Urothelium cell line (cell line): Measurements from ENCODE around the gene CEP128.

Experiments used
- DNase-seq: peaks from one replicate; pipeline ENCODE4 v3.0.0; 2011; ENCODE audit warnings: low spot score, mixed read lengths
- FAIRE-seq: peaks from 2 replicates; lab custom pipeline; 2011; peaks lifted over from hg19 to GRCh38; lab: Jason Lieb, UNC

Gene CEP128

DNA sequence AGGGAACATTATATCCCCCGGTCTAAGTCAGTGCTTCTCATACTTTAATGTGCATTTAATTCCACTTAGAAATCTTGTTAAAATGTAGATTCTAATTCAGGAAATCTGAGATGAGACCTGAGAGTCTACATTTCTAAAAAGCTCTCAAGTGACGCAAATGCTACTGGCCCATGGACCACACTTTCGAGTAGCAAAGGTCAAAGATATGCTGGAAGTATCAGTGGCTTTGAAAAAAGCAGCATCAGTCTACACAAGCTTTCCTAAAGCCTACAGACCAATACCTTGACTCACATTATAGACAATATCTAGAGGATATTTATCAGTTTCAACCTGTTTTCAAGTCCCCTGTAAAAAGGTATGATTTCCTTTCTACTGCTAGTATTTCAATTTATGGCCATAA, 248.6 kb downstream of the CEP128 start:
- DNase-seq (no peak), FAIRE-seq (no peak)

DNA sequence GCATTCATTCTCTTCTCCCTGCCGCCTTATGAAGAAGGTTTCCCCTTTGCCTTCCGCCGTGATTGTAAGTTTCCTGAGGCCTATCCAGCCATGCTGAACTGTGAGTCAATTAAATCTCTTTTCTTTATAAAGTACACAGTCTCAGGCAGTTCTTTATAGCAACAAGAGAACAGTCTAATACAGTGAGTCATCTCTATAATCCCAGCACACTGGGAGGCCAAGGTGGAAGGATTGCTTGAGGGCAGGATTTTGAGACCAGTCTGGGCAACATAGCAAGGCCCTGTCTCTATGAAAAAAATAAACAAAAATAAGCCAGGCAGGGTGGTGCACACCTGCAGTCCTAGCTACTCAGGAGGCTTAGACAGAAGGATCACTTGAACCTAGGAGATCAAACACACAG, 259.9 kb downstream of the CEP128 start:
- no peak for DNase-seq
- no peak for FAIRE-seq

DNA sequence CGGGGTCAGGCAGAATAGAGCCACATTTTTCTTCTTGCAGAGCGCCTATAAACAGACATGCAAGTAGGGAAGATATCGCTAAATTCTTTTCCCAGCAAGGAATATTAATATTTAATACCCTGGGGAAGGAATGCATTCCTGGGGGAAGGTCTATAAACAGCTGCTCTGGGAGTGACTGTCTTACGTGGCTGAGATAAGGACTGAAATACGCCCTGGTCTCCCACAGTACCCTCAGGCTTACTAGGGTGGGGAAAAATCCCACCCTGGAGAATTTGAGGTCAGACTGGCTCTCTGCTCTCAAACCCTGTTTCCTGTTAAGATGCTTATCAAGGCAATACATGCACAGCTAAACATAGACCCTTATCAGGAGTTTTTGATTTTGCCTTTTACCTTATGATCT, 262.3 kb downstream of the CEP128 start:
- FAIRE-seq, result no peak
- no peak for DNase-seq

DNA sequence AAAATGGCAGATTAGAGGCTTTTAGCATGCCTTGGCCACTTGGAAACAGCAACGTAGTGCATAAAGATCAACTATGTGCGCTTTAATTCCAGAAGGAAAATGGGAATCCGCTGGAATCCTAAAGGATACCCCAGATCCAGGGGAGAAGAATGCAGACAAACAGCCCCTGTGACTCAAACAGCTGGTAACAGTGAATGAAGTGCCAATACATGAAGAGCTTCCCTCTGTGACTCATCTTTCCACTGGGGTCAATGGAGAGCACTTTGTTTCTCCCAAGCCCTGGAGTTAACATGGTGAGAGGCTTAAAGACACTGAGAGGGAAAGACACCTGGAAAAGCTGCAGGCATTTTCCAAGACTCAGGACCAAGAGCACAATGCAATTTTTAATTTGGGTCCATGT, 263.1 kb downstream of the CEP128 start:
- FAIRE-seq (no peak), DNase-seq (no peak)

DNA sequence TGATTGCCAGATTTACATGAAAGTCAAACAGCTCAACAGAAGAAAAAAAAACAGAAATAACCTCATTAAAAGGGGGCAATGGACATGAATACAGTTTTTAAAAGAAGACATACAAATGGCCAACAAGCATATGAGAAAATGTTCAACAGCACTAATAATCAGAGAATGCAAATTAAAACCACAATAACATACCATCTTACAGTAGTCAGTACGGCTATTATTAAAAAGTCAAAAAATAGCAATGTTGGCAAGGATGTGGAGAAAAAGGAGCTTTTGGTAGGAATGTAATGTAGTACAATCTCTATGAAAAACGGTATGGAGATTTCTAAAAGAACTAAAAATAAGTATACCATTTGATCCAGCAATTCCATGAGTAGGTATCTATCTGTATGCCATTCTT, 272.1 kb downstream of the CEP128 start:
- FAIRE-seq (no peak), DNase-seq (no peak)

DNA sequence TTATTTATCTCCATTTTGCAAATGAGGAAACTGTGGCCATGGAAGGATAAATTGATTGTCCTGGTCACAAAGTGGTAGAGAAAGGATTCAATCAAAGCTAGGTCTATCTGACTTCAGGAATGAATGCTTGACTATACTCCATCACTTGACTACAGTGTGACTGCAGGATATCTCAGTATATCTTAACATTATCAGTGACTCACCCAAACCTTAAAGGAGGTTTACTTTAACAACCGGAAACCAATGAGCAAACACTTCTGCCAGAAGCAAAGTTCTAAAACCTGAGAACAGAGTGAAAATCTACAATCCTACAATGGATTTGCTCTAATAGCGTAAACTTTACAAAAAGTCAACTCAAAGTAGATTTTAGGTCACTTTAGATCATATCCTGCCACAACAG, 277.0 kb downstream of the CEP128 start:
- no peak for DNase-seq
- FAIRE-seq, result no peak

DNA sequence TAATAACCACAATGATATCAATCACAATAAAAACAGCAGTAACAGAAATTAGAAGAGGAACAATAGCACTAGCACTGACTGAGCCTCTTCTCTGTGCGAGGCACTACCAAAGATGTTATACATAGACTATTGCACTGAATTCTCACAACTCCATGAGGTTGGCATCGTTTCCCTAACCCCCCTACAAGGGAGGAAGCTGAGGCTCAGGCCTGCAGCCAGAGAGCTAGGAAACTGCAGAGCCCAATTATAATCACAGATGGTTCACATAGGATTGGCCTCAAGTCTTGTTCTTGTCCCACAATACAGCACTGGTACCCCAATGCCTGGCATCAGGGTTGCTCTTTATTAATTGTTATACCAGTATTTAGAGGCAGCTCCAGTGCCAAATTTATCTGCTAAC, 278.0 kb downstream of the CEP128 start:
- DNase-seq (no peak), FAIRE-seq (no peak)

DNA sequence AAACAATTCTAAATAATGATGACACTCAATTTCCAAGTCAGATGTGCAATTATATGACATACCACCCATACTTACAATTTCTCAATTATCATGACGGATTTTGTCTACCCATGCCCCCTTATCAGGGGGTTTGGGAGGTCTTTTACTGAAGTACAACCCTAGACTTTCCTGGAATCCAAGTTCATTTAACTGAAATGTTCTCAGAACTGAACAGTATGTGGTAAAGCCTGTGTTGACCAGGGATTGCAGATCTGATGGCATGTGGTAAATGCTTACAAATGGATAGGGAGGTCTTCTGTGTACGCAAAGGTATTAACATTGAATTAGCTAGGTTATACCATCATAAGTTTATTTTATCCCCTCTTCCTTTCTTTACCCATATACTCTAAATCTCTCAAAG, 281.8 kb downstream of the CEP128 start:
- DNase-seq (no peak), FAIRE-seq (no peak)

DNA sequence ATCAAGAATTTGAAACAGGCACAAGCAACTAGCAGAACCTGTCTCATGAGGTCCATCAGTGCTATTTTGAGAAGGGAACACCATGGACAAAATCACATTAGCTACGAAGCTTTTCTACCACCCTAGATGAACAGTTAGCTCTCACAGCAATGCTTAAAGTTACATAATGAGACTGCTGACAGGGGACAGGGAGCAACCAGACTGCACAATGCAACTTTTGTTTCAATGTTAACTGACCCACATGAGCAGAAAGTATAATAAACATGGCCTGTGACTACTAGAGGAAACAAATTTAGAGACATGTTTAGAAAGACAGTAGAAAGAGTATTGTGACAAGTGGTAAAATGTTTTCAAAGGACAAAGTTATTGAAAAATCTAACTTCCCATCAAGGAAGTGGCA, 282.8 kb downstream of the CEP128 start:
- no peak for FAIRE-seq
- DNase-seq, result no peak

DNA sequence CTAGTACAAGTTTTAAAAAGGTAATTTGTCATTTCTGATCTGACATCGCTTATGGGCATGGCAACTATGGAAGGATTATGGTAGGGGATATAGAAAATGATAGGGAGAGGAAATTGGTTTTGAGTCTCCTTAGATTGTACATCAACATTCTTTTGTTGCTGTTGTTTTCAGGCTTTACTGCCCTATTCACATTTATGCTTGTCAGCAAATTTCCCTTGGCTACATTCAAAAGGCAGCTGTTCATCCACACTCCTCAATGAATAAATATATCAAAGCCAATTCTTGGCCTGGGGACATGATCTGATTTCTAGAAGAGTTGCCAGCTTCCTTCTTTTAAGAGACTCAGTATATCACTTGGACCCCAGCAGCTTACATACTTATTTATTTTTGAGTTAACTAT, 283.4 kb downstream of the CEP128 start:
- DNase-seq (no peak), FAIRE-seq (no peak)

DNA sequence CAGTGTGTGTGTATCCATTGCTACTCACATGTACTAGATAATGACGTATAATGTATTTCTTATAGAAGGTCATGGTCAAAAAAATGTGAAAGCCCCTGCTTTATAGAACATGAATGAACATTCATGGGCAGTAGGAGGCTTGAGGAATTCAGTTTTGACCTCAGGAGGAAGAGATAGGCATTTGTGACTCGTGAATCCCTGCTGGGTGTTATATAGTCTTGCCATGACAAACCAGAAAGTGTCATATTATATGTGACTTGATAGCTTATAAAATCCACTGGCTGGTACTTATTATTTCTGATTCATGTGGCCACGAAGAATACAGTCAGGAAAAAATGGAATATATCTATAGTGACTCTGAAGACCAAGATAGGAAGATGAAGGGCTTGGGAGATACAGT, 287.6 kb downstream of the CEP128 start:
- no peak for FAIRE-seq
- DNase-seq, result no peak

DNA sequence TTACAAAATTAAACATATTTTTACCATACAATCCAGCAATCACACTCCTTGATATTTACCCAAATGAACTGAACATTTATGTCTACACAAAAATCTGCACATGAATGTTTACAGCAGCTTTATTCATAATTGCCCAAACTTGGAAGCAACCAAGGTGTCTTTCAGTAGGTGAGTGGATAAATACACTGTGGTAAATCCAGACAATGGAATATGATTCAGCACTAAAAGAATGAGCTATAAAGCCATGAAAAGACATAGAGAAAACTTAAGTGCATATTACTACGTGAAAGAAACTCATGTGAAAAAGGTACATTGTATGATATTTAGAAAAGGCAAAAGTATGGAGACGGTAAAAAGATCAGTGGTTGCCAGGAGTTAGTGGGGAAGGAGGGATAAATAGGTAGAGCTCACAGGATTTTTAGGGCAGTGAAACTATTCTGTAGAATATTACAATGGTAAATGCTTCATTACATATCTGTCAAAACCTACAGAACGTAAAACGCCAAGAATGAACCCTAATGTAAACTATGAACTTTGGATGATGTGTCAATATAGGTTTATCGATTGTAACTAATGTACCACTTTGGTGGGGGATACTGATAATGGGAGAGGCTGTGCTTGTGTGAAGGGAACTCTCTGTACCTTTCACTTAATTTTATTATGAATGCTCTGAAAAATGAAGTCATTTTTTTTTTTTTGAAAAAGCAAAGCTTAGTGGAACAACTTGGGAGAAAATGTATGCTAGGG, 295.7 kb downstream of the CEP128 start:
- FAIRE-seq, result no peak
- DNase-seq, result no peak

DNA sequence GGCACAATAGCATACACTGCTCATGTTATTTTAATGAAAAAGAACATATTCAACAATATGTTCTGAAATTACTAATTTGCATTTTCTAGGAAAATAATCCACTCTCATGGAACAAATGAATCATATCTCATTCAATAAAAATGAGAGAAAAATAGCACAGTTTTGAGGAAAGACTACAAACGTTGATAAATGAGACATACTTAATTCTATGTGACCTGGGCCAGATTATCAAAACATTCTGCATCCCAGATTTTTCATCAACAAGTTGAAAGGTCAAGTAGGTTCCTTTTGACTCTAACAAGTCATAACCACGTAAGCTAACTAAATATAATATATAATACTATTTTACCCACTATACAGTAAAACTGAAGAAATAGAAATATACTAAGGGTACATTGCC, 296.7 kb downstream of the CEP128 start:
- FAIRE-seq (no peak), DNase-seq (no peak)

DNA sequence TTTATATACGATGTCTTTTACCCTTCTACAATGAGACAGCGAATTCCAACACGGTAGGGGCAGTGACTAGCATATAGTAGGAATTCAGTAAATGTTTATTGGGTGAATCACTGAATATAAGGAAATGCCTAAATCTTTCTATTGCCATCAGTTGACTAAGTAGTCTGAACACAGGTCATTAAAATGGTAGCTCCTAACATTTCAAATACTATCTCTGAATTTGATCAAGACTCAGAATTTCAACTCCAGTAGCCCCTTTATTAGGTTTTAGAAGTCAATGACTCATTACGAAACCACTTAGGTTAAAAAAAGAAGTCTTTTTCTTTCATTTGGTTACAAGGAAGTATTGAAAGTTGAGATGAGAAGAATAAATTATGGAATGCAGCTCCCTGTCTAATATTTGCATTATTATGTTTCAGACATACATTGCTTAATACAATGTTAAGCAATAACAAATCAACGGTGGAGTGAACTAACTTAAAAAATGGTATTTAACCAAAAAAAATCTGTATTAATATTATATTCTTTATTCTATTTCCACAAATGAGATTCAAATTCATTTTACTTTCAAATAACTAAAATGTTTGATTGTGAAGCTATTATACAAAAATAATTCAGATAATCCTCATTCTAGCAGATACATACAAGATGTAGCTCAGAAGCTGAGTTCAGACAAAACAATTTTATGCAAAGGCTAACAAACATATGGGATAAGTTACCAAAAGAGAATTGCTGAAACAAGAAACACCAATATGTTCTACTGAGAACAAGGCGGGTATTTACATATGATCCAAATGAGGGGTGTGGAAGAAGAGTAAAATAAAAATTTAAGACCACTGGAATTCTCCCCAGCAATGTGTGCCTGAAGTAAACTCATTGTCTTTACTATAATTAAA, 302.7 kb downstream of the CEP128 start:
- FAIRE-seq (no peak), DNase-seq (peak; percentile 23)

DNA sequence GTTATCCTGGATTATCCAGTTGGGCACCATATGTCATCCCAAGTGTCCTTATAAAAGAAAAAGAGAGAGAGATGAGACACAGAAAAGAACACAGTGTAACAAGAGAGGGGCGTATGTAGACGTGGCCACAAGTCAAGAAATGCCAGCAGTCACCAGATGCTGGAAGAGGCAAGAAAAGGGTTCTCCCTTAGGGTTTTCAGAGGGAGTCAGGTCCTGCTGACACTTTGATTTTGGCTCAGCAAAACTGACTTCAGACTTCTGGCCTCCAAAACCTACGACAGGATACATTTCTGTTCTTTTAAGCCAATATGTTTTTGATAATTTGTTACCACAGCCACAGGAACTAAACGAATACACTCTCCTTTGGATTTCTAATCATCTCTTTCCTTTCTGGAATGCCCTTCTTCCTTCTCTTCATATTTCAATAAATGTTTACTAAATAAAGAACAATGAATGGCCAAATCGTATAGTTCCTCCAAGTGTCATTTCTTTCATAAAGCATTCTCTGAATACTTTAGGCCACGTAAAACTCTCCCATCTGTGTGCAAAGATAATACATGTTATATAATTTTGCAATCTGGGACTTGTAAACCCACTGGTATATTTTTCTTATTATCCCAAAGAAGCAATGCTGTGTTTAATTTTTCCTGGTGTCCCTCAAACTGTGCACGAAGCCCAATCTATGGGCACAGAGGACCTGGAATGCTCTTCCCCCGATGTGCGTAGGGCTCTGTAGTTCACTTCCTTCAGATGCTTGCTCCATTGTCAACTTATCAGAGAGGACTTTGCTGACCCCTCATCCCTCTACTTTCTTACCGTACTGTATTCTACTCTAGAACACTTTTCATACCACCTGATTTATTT, 303.6 kb downstream of the CEP128 start:
- no peak for FAIRE-seq
- peak; percentile 6 for DNase-seq

DNA sequence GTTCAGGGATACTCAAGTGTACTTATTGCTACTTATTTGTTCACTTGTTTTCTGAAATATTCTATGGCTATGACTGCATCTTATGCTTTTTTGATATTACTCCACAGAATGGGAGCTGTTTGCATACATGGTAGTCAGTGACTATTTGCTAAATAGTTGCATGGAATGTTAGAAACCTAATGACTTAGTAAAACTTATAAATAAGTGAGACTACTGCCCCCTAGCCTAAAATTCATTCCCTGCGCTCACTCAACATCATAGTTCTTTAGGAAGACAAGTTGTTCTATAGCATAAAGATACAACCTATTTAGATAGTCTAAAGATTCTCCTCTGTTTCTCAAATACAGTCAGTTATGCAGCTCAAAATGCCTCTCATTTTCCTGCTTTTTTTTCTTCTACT, 305.5 kb downstream of the CEP128 start:
- FAIRE-seq (no peak), DNase-seq (no peak)

DNA sequence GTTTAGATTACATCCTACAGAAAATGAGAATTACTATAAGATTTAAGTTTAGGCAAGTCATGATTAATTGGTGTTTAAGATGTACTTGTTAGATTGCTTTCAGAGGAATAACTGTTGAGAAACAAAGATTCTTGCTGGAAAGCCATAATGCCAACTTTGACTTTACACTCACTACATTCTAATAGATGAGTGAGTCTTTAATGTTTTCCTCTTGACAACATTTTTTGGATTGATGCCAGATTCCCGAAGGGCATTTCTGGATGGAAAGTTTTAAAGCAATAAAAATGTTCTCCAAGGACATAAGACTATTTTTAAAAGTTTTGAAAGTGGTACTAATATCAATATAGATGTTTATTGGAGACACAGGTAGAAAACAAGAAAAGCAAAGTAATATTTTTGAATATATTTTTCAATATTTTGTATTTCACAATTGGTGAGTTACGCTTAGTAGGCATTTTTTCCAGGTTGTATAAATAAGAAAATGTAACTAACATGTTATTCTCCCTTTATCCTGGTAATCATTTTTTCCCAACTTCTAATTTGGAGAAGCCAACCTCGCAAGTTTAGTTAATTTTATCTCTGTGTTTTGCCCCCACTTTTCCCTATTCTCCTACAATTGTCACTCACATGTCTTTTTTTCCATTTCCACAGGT, 307.3 kb downstream of the CEP128 start:
- FAIRE-seq, result no peak
- DNase-seq, result peak; percentile 6

DNA sequence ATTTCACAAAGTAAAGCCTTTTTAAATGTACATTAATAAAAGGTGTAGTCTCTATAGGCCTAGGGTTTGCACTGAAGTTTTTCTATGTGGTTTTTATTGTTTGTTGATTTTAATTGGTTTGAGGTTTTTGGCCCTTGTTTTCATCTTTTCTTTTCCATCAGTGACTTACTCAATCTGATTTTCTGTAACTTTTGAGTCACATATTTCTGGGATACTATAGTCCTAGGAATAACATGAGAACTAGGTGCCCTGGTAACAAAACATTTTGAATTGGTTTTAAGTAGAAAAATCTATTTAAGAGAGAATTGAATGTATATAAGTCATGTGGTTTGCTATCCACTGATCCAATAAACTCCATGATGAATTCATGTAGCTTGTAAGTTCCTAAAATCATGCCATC, 311.9 kb downstream of the CEP128 start:
- DNase-seq (no peak), FAIRE-seq (no peak)

DNA sequence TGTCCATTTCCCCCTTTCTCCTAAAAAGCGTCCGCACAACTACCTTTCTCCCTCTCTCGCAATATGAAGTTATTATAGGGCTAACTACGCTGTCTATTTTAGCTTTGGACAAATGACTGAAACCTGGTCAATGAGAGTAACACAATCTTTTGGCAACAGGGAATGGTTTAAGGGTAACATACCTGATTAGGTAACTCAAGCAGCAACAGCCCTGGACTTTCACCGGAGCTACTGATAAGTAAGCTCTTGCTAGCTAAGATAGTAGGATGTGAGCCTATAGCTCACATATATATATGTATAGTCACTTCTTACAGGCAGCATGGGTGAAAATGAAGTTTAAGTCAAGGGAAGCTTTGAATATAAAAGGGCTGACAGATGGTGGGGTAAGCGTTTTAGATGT, 313.0 kb downstream of the CEP128 start:
- FAIRE-seq (no peak), DNase-seq (no peak)

DNA sequence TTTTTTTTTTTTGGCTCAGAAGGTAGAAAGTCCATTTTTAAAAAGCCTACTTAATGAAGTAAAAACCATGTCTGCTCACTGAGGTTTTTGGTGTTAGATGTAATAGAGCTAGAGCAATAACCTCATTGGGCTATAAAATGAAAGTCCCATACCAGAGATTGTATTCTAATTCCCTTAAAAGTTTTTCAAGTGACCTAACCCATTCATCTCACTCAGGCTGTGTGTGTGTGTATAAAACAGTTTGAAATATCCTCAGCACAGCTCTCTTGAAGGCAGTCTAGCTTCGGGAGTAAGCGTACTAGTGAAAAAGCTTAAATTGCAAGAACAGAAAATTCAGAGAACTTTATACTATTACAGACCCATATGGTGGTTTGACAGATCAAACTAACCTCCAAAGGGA, 313.8 kb downstream of the CEP128 start:
- no peak for FAIRE-seq

DNA sequence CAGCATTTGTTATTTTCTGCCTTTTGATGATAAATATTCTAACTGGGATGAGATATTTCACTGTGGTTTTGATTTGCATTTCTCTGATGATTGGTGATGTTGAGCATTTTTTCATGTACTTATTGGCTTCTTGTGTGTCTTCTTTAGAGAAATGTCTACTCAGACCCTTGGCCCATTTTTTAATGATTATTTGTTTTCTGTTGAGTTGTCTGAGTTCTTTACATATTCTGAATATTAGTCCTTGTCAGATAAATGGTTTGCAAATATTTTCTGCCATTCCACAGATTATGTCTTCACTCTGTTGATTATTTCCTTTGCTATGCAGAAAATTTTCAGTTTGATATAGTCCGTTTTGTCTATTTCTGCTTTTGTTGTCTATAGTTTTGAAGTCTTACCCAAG, 317.0 kb downstream of the CEP128 start:
- no peak for DNase-seq
- no peak for FAIRE-seq

More for the DNA sequence above, 313.8 kb downstream of the CEP128 start:
- DNase-seq, result no peak
